H1 (cell line): Measurements from ENCODE around the gene USP13. TPM values are rescaled to one million over a fixed set of nuclear protein-coding genes. Genes with fewer than 3 reads are reported as not detected.
A peak's percentile ranks its signal among the peaks of the same experiment; 100 is the strongest.

ENCODE experiments used
- CTCF ChIA-PET: fragments of 300-600 bp; sonication (Branson Sonifier 250); formaldehyde crosslinking; loops from one replicate; lab custom pipeline; 2021; ENCODE audit not compliant: partially characterized antibody; lab: Charles Lee
- POLR2A ChIA-PET: fragments of 300-600 bp; sonication (Branson Sonifier 250); formaldehyde crosslinking; loops from one replicate; lab custom pipeline; 2021; ENCODE audit warnings: inconsistent platforms; ENCODE audit not compliant: partially characterized antibody; lab: Charles Lee
- DNase-seq, 2 experiments: peaks; one replicate each; pipeline versions ENCODE4 v3.0.0 to v3.0.0-alpha.2; 2010 to 2022; ENCODE audit warnings: low spot score in 2 of 2, low read depth in 1 of 2, mixed read lengths in 1 of 2
- FAIRE-seq: peaks from 2 replicates; lab custom pipeline; 2011; peaks lifted over from hg19 to GRCh38; lab: Jason Lieb, UNC
- H2AFZ ChIP-seq: 2 replicates; pipeline ENCODE4 v1.8.1; 2012; ENCODE audit warnings: low read length, inconsistent platforms
- H2AK5ac ChIP-seq: 2 replicates; pipeline ENCODE4 v1.6.1; 2013; ENCODE audit warnings: low read depth, low read length
- H2BK120ac ChIP-seq: replicated peaks from 2 replicates; pipeline ENCODE3; 2013; ENCODE audit warnings: low read depth, low read length, inconsistent platforms
- H2BK12ac ChIP-seq: 2 replicates; pipeline ENCODE4 v1.6.1; 2013; ENCODE audit warnings: low read depth, low read length
- H2BK15ac ChIP-seq: 2 replicates; pipeline ENCODE4 v1.6.1; 2013; ENCODE audit warnings: low read length
- H2BK20ac ChIP-seq: 2 replicates; pipeline ENCODE4 v1.6.1; 2013; ENCODE audit warnings: low read length
- H2BK5ac ChIP-seq: 2 replicates; pipeline ENCODE4 v1.6.1; 2013; ENCODE audit warnings: low read depth, low read length
- H3K14ac ChIP-seq: 2 replicates; pipeline ENCODE4 v1.6.1; 2013; ENCODE audit warnings: inconsistent platforms; ENCODE audit not compliant: insufficient read length
- H3K18ac ChIP-seq: 2 replicates; pipeline ENCODE4 v1.6.1; 2013; ENCODE audit warnings: low read length; ENCODE audit errors: extremely low read depth
- H3K23ac ChIP-seq: 2 replicates; pipeline ENCODE4 v1.6.1; 2013; ENCODE audit warnings: inconsistent platforms; ENCODE audit not compliant: insufficient read length
- H3K23me2 ChIP-seq: 2 replicates; pipeline ENCODE4 v1.6.1; 2013; ENCODE audit warnings: low read depth, low read length
- H3K27ac ChIP-seq: 2 replicates; pipeline ENCODE4 v1.6.1; 2011; ENCODE audit warnings: low read depth, low read length, inconsistent platforms
- H3K27me3 ChIP-seq, 4 experiments: replicated peaks in 1 of 4; 1 replicate in 1 of 4; 2 replicates in 3 of 4; pipeline versions ENCODE4 v1.6.1 to v1.8.1; 2011 to 2013; ENCODE audit warnings: low read length in 3 of 4, mild to moderate bottlenecking in 3 of 4, inconsistent platforms in 2 of 4, mixed read lengths in 2 of 4, moderate library complexity in 1 of 4; ENCODE audit not compliant: control insufficient read depth in 3 of 4, insufficient read depth in 3 of 4; ENCODE audit errors: extremely low read depth in 1 of 4
- H3K36me3 ChIP-seq, 4 experiments: 2 replicates each; pipeline versions ENCODE4 v1.6.1 to v1.8.1; 2011 to 2013; ENCODE audit warnings: mild to moderate bottlenecking in 4 of 4, low read length in 3 of 4, moderate library complexity in 2 of 4, control low read depth in 1 of 4, inconsistent platforms in 1 of 4; ENCODE audit not compliant: insufficient read depth in 4 of 4, control insufficient read depth in 2 of 4
- H3K4ac ChIP-seq: replicated peaks from 2 replicates; pipeline ENCODE3; 2013; ENCODE audit warnings: low read length, low read depth, mixed read lengths, inconsistent platforms; ENCODE audit not compliant: insufficient read length
- H3K4me1 ChIP-seq, 4 experiments: replicated peaks in 1 of 4; 1 replicate in 1 of 4; 2 replicates in 3 of 4; pipeline versions ENCODE4 v1.6.1 to v1.8.1; 2011 to 2013; ENCODE audit warnings: low read length in 3 of 4, inconsistent platforms in 2 of 4, mixed read lengths in 1 of 4; ENCODE audit not compliant: insufficient read depth in 4 of 4, control insufficient read depth in 3 of 4
- H3K4me2 ChIP-seq, 2 experiments: 2 replicates each; pipeline versions ENCODE4 v1.6.1 to v1.8.1; 2011 to 2013; ENCODE audit warnings: low read depth in 2 of 2, low read length in 2 of 2, control low read depth in 1 of 2, inconsistent platforms in 1 of 2, mild to moderate bottlenecking in 1 of 2; ENCODE audit not compliant: insufficient read depth in 1 of 2
- H3K4me3 ChIP-seq, 4 experiments: fragments of 200-600, 300-600 bp in 1 of 4; sonication (generic), shearing (Covaris generic), sonication (Bioruptor Twin) in 1 of 4; 2 replicates each; pipeline versions ENCODE4 v1.5.1 to v1.8.1; 2011 to 2016; ENCODE audit warnings: low read length in 4 of 4, low read depth in 3 of 4, control low read depth in 2 of 4, inconsistent platforms in 2 of 4, mild to moderate bottlenecking in 2 of 4, mixed read lengths in 1 of 4, moderate library complexity in 1 of 4; ENCODE audit not compliant: insufficient read depth in 2 of 4; ENCODE audit errors: extremely low read depth in 1 of 4
- H3K56ac ChIP-seq: replicated peaks from 2 replicates; pipeline ENCODE3; 2013; ENCODE audit warnings: low read depth, mild to moderate bottlenecking, mixed read lengths, low read length, inconsistent platforms; ENCODE audit not compliant: insufficient read length
- H3K79me1 ChIP-seq: 2 replicates; pipeline ENCODE4 v1.6.1; 2013; ENCODE audit warnings: low read depth, low read length, control low read depth
- H3K79me2 ChIP-seq, 2 experiments: 2 replicates each; pipeline versions ENCODE4 v1.6.1 to v1.8.1; 2012 to 2013; ENCODE audit warnings: low read length in 2 of 2, mild to moderate bottlenecking in 2 of 2, inconsistent platforms in 1 of 2; ENCODE audit not compliant: insufficient read depth in 2 of 2, control insufficient read depth in 1 of 2
- H3K9ac ChIP-seq, 4 experiments: replicated peaks in 1 of 4; 1 replicate in 1 of 4; 2 replicates in 3 of 4; pipeline versions ENCODE4 v1.6.1 to v1.8.1; 2011 to 2013; ENCODE audit warnings: low read depth in 3 of 4, low read length in 3 of 4, control low read depth in 2 of 4, mild to moderate bottlenecking in 2 of 4, moderate library complexity in 2 of 4, inconsistent platforms in 1 of 4; ENCODE audit errors: extremely low read depth in 1 of 4
- H3K9me3 ChIP-seq, 2 experiments: 2 replicates each; pipeline versions ENCODE4 v1.6.1 to v1.8.1; 2012 to 2013; ENCODE audit warnings: mild to moderate bottlenecking in 2 of 2, moderate library complexity in 2 of 2, control low read depth in 1 of 2, inconsistent platforms in 1 of 2, low read depth in 1 of 2, low read length in 1 of 2, mixed read lengths in 1 of 2; ENCODE audit not compliant: insufficient read depth in 2 of 2
- H4K20me1 ChIP-seq, 2 experiments: replicated peaks in 1 of 2; 2 replicates each; pipeline versions ENCODE3 to v1.8.1; 2011 to 2013; ENCODE audit warnings: inconsistent platforms in 2 of 2, low read length in 2 of 2, mild to moderate bottlenecking in 1 of 2; ENCODE audit not compliant: insufficient read depth in 2 of 2, control insufficient read depth in 1 of 2
- H4K5ac ChIP-seq: 2 replicates; pipeline ENCODE4 v1.6.1; 2013; ENCODE audit warnings: low read length, low read depth, mixed read lengths, inconsistent platforms; ENCODE audit not compliant: insufficient read length
- H4K8ac ChIP-seq: 2 replicates; pipeline ENCODE4 v1.8.0; 2013; ENCODE audit warnings: mild to moderate bottlenecking, moderate library complexity, low read length, inconsistent platforms; ENCODE audit not compliant: insufficient read depth; ENCODE audit errors: extremely low read depth
- H4K91ac ChIP-seq: replicated peaks from 2 replicates; pipeline ENCODE3; 2013; ENCODE audit warnings: low read length, mixed read lengths, inconsistent platforms; ENCODE audit not compliant: insufficient read length
- BCL11A ChIP-seq, 2 experiments: IDR thresholded peaks; one replicate each; pipeline ENCODE4 v1.6.1; 2011; ENCODE audit warnings: low read depth in 2 of 2, low read length in 2 of 2, mild to moderate bottlenecking in 2 of 2
- CTCF ChIP-seq, 3 experiments: IDR thresholded peaks; 1 replicate in 2 of 3; 2 replicates in 1 of 3; pipeline versions ENCODE4 v1.5.1 to v1.6.1; 2011; ENCODE audit warnings: low read length in 3 of 3, mild to moderate bottlenecking in 3 of 3, inconsistent platforms in 2 of 3, low read depth in 1 of 3, moderate library complexity in 1 of 3; ENCODE audit not compliant: insufficient read depth in 1 of 3; ENCODE audit errors: control extremely low read depth in 1 of 3
- RAD21 ChIP-seq, 2 experiments: IDR thresholded peaks in 1 of 2; conservative IDR thresholded peaks in 1 of 2; 2 replicates each; pipeline ENCODE4 v1.6.1; 2011; ENCODE audit warnings: low read depth in 2 of 2, low read length in 2 of 2, improper control_type of control experiment in 1 of 2, inconsistent platforms in 1 of 2, mild to moderate bottlenecking in 1 of 2, moderate library complexity in 1 of 2
- WGBS, 2 experiments: shearing (Covaris generic) in 1 of 2; methylation state at CpG; one replicate each; pipeline versions ENCODE4 v1.1.6 to v1.1.7; 2013 to 2015; ENCODE audit warnings: low lambda C conversion rate in 2 of 2, mixed read lengths in 2 of 2, inconsistent platforms in 1 of 2, low coverage in 1 of 2, missing lambda C conversion rate in 1 of 2; ENCODE audit not compliant: insufficient replicate concordance in 2 of 2, insufficient coverage in 1 of 2, insufficient read length in 1 of 2; ENCODE audit errors: extremely low coverage in 1 of 2, missing lambda C conversion rate in 1 of 2; 5-methylcytosine and 5-hydroxymethylcytosine counted together
- polyA plus RNA-seq, 7 experiments: library from polyadenylated mRNA; depleted of rRNA in 3 of 7; stranded (reverse) in 5 of 7; unstranded in 2 of 7; fragments of >200 nt in 5 of 7; fragments of 200-250 nt in 2 of 7; gene quantifications; 1 replicate in 5 of 7; 2 replicates in 1 of 7; 4 replicates in 1 of 7; pipeline versions ENCODE4 v1.2.1 to v1.2.3, GENCODE V29; 2011 to 2013; ENCODE audit warnings: missing spikeins in 2 of 7, mixed read lengths in 2 of 7
- total RNA-seq: library from RNA; stranded (reverse); fragmentation: NEBNext Ultra II Directional; extraction: Animal tissue kit (Norgen Biotek cat#: 25700); gene quantifications from 2 replicates; pipeline ENCODE4 v1.2.1, GENCODE V29; 2021

USP13 gene
- total and polyA plus RNA-seq, 2 of the 8 experiments (the other 6 are each of a cell fraction or from before 2014, with no cell fraction given), result 7.9 to 25.9 TPM

GRCh38 chr3:179750720-179751328, 98.0 kb downstream of the USP13 start:
- H2BK120ac ChIP-seq, result no peak overlapping the region
- H3K9me3 ChIP-seq, result no peaks in the 10 kb centered on the region
- no peak overlapping the region for H3K4me3 ChIP-seq
- H4K5ac ChIP-seq, result no peak overlapping the region
- CTCF ChIA-PET, result interaction anchor here (0.6 to 2.4 kb wide), 25 partner anchors 10 to 844 kb away, joined by 3 to 8 read pairs (median 4); no protein-coding TSS in a partner anchor
- no peaks in the 10 kb centered on the region for H3K23me2 ChIP-seq
- H3K4me1 ChIP-seq, result no peaks in the 10 kb centered on the region
- peak; percentile 27 to 55 (median 38); a peak in 3 of 4 replicates for TF ChIP-seq CTCF (IDR thresholded peaks at IDR 0.05; ENCODE audit: control extremely low read depth in 1 of 3, insufficient read depth in 1 of 3, low read depth in 1 of 3, low read length in 3 of 3)
- TF ChIP-seq BCL11A (IDR thresholded peaks at IDR 0.05; ENCODE audit: low read depth in 2 of 2, low read length in 2 of 2), result no peak
- TF ChIP-seq RAD21 (IDR thresholded peaks at IDR 0.05 in 1 of 2, conservative IDR thresholded peaks at IDR 0.05 in 1 of 2; ENCODE audit: low read depth in 2 of 2, low read length in 2 of 2), result peak; percentile 33 to 47
- TF ChIP-seq, all 59 proteins: peak for 2
- no peak overlapping the region for H4K8ac ChIP-seq
- no peak overlapping the region for H3K27ac ChIP-seq
- WGBS, 2 experiments, result 75% methylated on average over 6 of the region's 6 CpGs; no CpG with 5 or more reads in 1 of the 2 experiments
- no peak overlapping the region for H3K9ac ChIP-seq
- H2BK20ac ChIP-seq, result no peak overlapping the region
- no peak overlapping the region for H3K4ac ChIP-seq
- H2AFZ ChIP-seq, result no peak overlapping the region
- H3K4me2 ChIP-seq, result no peak overlapping the region
- DNase-seq (no peak), FAIRE-seq (peak; percentile 52)
- no peaks in the 10 kb centered on the region; a peak in 1 of 7 replicates for H3K27me3 ChIP-seq
- H3K36me3 ChIP-seq, result peaks cover 0 to 12% (median 3%) of the 10 kb centered on the region in 4 experiments; a peak in 3 of 8 replicates
- H3K79me1 ChIP-seq, result no peaks in the 10 kb centered on the region
- POLR2A ChIA-PET, result no interaction called here
- no peak overlapping the region for H4K91ac ChIP-seq
- no peaks in the 10 kb centered on the region for H3K79me2 ChIP-seq
- H3K14ac ChIP-seq, result no peak overlapping the region
- H2BK15ac ChIP-seq, result no peak overlapping the region
- no peak overlapping the region for H3K56ac ChIP-seq
- no peak overlapping the region for H2BK5ac ChIP-seq
- H3K23ac ChIP-seq, result no peak overlapping the region
- H3K18ac ChIP-seq, result no peak overlapping the region
- H2AK5ac ChIP-seq, result no peak overlapping the region
- no peak overlapping the region for H2BK12ac ChIP-seq
- H4K20me1 ChIP-seq, result peaks cover 0 to 2% of the 10 kb centered on the region in 2 experiments
